Osteoblast (primary cell): ENCODE measurements around the gene RUNX2. TPM values are rescaled to one million over a fixed set of nuclear protein-coding genes. Genes with fewer than 3 reads are reported as not detected.

ENCODE experiments used
- DNase-seq: peaks from one replicate; pipeline ENCODE4 v3.0.0; 2011; ENCODE audit warnings: low spot score, mixed read lengths; ENCODE audit not compliant: insufficient read length; ENCODE audit errors: missing footprints
- H2AFZ ChIP-seq: 2 replicates; pipeline ENCODE4 v1.6.0; 2011; ENCODE audit warnings: mild to moderate bottlenecking, low read length
- H3K27ac ChIP-seq: 2 replicates; pipeline ENCODE4 v1.5.1; 2011; ENCODE audit warnings: mild to moderate bottlenecking, low read depth, low read length, moderate library complexity
- H3K27me3 ChIP-seq: 2 replicates; pipeline ENCODE4 v1.6.0; 2012; ENCODE audit warnings: mild to moderate bottlenecking, control low read depth, inconsistent platforms, low read length, moderate library complexity; ENCODE audit not compliant: insufficient read depth
- H3K36me3 ChIP-seq: 2 replicates; pipeline ENCODE4 v1.5.1; 2011; ENCODE audit warnings: mild to moderate bottlenecking, low read length, control low read depth, moderate library complexity; ENCODE audit not compliant: insufficient read depth
- H3K4me1 ChIP-seq: 2 replicates; pipeline ENCODE4 v1.5.1; 2011; ENCODE audit warnings: mild to moderate bottlenecking, low read length, control low read depth, moderate library complexity; ENCODE audit not compliant: insufficient read depth
- H3K4me2 ChIP-seq: 2 replicates; pipeline ENCODE4 v1.6.0; 2011; ENCODE audit warnings: mild to moderate bottlenecking, low read length; ENCODE audit not compliant: insufficient read depth
- H3K4me3 ChIP-seq: fragments of 200-600 bp; sonication (generic); 3 replicates; pipeline ENCODE4 v1.5.1; 2012; ENCODE audit warnings: mild to moderate bottlenecking, low read length, inconsistent platforms; ENCODE audit not compliant: insufficient read depth
- H3K79me2 ChIP-seq: 2 replicates; pipeline ENCODE4 v1.6.0; 2012; ENCODE audit warnings: mild to moderate bottlenecking, low read length, control low read depth, inconsistent platforms; ENCODE audit not compliant: insufficient read depth
- H3K9me3 ChIP-seq: 2 replicates; pipeline ENCODE4 v1.5.1; 2011; ENCODE audit warnings: low read depth, low read length, control low read depth
- H4K20me1 ChIP-seq: 2 replicates; pipeline ENCODE4 v1.6.0; 2012; ENCODE audit warnings: mild to moderate bottlenecking, low read length, control low read depth; ENCODE audit not compliant: insufficient read depth
- CTCF ChIP-seq: IDR thresholded peaks from 2 replicates; pipeline ENCODE4 v1.5.1; 2011; ENCODE audit warnings: mild to moderate bottlenecking, low read depth, low read length, moderate library complexity; ENCODE audit errors: extremely low read depth
- total RNA-seq: library from RNA; depleted of rRNA; stranded (reverse); fragments of >200 nt; gene quantifications from 2 replicates; pipeline ENCODE4 v1.2.3, GENCODE V29; 2012

RUNX2 gene
- total RNA-seq, 1 donor: 30.0 TPM

GRCh38 chr6:45437439-45437815, 109.3 kb downstream of the RUNX2 start:
- H3K79me2 ChIP-seq: peaks cover 49% of the 10 kb centered on the region
- no peak for DNase-seq
- TF ChIP-seq CTCF: no peak
- peak overlapping the region; percentile 95 for H3K27ac ChIP-seq
- H2AFZ ChIP-seq: no peak overlapping the region
- H3K9me3 ChIP-seq: no peaks in the 10 kb centered on the region
- no peaks in the 10 kb centered on the region for H3K27me3 ChIP-seq
- H3K4me3 ChIP-seq: peak overlapping the region; percentile 57
- no peaks in the 10 kb centered on the region for H4K20me1 ChIP-seq
- peaks cover 76% of the 10 kb centered on the region for H3K4me1 ChIP-seq
- peaks cover 21% of the 10 kb centered on the region for H3K36me3 ChIP-seq
- peak overlapping the region; percentile 74 for H3K4me2 ChIP-seq

- DNase-seq: no peak
- Histone ChIP-seq H2AFZ (no peak overlapping the region), H3K4me1 (peaks cover 72% of the 10 kb centered on the region), H3K27ac (peak overlapping the region; percentile 95), H3K9me3 (no peaks in the 10 kb centered on the region), H3K4me2 (peak overlapping the region; percentile 74), H3K27me3 (no peaks in the 10 kb centered on the region), H3K4me3 (no peak overlapping the region), H3K79me2 (peaks cover 52% of the 10 kb centered on the region), H4K20me1 (no peaks in the 10 kb centered on the region), H3K36me3 (peaks cover 24% of the 10 kb centered on the region)
- no peak for TF ChIP-seq CTCF
Observed at GRCh38 chr6:45438151-45438550, 110.0 kb downstream of the RUNX2 start.

GRCh38 chr6:45438849-45439406, 110.8 kb downstream of the RUNX2 start:
- Histone ChIP-seq H3K79me2 (peaks cover 50% of the 10 kb centered on the region), H3K4me2 (peak overlapping the region; percentile 74), H3K36me3 (peaks cover 29% of the 10 kb centered on the region), H3K4me3 (no peak overlapping the region), H3K4me1 (peaks cover 64% of the 10 kb centered on the region), H2AFZ (no peak overlapping the region), H3K27me3 (no peaks in the 10 kb centered on the region), H3K27ac (peak overlapping the region; percentile 95), H3K9me3 (no peaks in the 10 kb centered on the region), H4K20me1 (no peaks in the 10 kb centered on the region)
- DNase-seq: no peak
- no peak for TF ChIP-seq CTCF

- no peaks in the 10 kb centered on the region for H3K9me3 ChIP-seq
- H2AFZ ChIP-seq: no peak overlapping the region
- peak overlapping the region; percentile 95 for H3K27ac ChIP-seq
- H3K36me3 ChIP-seq: peaks cover 34% of the 10 kb centered on the region
- no peaks in the 10 kb centered on the region for H4K20me1 ChIP-seq
- H3K4me3 ChIP-seq: no peak overlapping the region
- TF ChIP-seq CTCF: no peak
- peaks cover 53% of the 10 kb centered on the region for H3K79me2 ChIP-seq
- no peaks in the 10 kb centered on the region for H3K27me3 ChIP-seq
- DNase-seq: no peak
- peaks cover 59% of the 10 kb centered on the region for H3K4me1 ChIP-seq
- H3K4me2 ChIP-seq: peak overlapping the region; percentile 74
Observed at GRCh38 chr6:45439459-45439858, 111.3 kb downstream of the RUNX2 start.
